ENCODE results near the gene ZPBP2.

The ZPBP2 gene

GRCh38 chr17:39921323-39921722, 53.3 kb downstream of the ZPBP2 start:
- TF ChIP-seq, protein P1, sequence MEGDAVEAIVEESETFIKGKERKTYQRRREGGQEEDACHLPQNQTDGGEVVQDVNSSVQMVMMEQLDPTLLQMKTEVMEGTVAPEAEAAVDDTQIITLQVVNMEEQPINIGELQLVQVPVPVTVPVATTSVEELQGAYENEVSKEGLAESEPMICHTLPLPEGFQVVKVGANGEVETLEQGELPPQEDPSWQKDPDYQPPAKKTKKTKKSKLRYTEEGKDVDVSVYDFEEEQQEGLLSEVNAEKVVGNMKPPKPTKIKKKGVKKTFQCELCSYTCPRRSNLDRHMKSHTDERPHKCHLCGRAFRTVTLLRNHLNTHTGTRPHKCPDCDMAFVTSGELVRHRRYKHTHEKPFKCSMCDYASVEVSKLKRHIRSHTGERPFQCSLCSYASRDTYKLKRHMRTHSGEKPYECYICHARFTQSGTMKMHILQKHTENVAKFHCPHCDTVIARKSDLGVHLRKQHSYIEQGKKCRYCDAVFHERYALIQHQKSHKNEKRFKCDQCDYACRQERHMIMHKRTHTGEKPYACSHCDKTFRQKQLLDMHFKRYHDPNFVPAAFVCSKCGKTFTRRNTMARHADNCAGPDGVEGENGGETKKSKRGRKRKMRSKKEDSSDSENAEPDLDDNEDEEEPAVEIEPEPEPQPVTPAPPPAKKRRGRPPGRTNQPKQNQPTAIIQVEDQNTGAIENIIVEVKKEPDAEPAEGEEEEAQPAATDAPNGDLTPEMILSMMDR (IDR thresholded peaks at IDR 0.05) = no peak

GRCh38 chr17:39922006-39922405, 54.0 kb downstream of the ZPBP2 start:
- TF ChIP-seq, protein P1 (IDR thresholded peaks at IDR 0.05) = no peak

DNA sequence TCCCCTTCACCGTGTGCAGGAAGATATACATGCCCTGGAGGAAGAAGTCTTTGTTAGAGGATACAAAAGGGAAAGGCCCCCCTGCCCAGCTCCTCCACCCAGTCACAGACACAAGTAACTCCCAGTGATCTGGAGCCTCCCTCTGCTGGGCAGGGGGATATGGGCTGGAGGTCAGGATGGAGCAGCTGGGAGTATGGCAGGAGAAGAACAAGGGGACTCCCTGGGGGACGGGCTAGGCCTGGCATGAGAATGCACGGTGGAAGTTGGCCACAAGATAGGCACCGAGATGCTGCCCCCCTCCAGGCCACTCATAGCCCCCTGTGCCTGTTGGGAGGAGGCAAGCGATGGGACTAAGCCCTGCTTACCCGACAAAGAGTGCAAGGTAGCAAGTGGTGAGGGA, 55.2 kb downstream of the ZPBP2 start:
- TF ChIP-seq, protein P1 (IDR thresholded peaks at IDR 0.05) = no peak

DNA sequence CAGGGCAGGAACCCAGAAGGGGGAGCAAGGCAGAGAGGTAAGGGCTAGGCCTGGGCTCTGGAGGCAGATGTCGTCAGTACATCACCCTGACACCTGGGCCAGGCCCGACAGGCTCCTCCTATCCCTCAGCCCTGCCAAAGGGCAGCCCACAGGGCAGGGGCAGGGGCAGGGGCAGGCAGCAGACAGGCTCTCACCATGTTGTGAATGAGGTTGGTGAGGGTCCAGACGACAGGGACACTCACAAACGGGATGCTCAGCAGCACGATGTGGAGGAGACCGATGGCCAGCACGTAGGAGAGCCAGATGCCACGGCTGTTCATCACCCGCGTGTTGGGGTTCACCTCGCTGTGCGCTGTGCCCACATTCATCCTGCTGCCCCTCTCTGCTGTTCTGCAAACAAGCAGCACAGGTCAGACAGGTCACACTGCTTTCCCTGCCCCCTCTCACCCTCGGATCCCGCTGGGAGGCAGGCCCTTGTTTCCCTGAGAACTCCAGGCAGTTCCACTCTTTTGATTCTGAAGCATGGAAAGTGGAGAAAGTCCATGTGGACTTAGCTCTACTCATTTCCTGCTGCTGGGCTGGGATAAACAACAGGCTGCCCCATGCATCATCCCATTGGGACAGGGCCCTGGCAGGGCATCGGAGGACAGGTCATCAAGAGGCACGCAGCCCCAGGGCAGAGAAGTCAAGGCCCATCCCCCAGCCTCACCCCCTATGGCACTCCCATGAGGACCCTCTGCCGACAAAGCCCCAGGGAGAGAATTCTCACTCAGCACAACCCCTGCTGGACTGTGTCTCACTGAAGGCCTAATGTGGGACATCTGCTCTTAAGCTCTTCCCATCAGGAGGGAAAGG, 56.1 kb downstream of the ZPBP2 start:
- TF ChIP-seq, protein P1 (IDR thresholded peaks at IDR 0.05) = peak; percentile 8; the same call in 1 of the 2 replicates

- TF ChIP-seq, protein P1 (IDR thresholded peaks at IDR 0.05) = no peak
Observed at GRCh38 chr17:39924691-39925055, 56.7 kb downstream of the ZPBP2 start.

- TF ChIP-seq, protein P1 (IDR thresholded peaks at IDR 0.05) = no peak
Observed at GRCh38 chr17:39925282-39926134, 57.5 kb downstream of the ZPBP2 start.

DNA sequence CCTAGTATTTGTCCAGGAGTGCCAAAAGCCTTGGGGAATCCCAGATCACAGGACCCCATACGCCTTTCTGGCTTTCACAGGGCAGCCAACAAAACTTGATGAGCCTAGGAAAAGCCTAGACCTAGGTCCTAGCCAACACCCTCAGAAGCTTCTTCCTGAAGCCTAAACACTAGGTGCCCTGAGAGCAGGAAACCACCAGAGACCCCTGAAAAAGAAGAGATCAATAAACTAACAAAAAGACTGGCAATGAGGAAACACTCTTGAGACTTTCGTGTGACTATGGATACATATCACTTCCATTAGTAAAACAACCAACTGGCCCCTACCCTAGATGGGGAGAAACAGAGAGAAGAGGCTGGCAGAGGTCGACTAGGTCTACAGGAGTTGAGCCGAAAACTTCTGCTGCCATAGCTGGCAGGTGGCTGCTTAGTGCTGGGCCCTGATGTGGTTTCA, 58.2 kb downstream of the ZPBP2 start:
- TF ChIP-seq, protein P1 (IDR thresholded peaks at IDR 0.05) = no peak

Data from LNCAP (cell line).